Muscle layer of colon (tissue), 2 donors: ENCODE data around the gene TAB2.

ENCODE experiments used
- H3K27ac ChIP-seq: one replicate; pipeline ENCODE4 v1.7.0; 2013; ENCODE audit warnings: low read depth, mild to moderate bottlenecking, low read length, moderate library complexity
- H3K27me3 ChIP-seq, 2 donors: one replicate each; pipeline ENCODE4 v1.7.0; 2013; ENCODE audit warnings: low read length in 2 of 2, mild to moderate bottlenecking in 2 of 2; ENCODE audit not compliant: insufficient read depth in 2 of 2, control insufficient read depth in 1 of 2
- H3K36me3 ChIP-seq: one replicate; pipeline ENCODE4 v1.7.0; 2013; ENCODE audit warnings: mild to moderate bottlenecking, low read length; ENCODE audit not compliant: insufficient read depth
- H3K4me1 ChIP-seq: one replicate; pipeline ENCODE4 v1.7.0; 2013; ENCODE audit warnings: mild to moderate bottlenecking, low read length; ENCODE audit not compliant: insufficient read depth
- H3K4me3 ChIP-seq, 2 donors: one replicate each; pipeline ENCODE4 v1.7.0; 2013; ENCODE audit warnings: low read length in 2 of 2, low read depth in 1 of 2, mild to moderate bottlenecking in 1 of 2, moderate library complexity in 1 of 2
- H3K9ac ChIP-seq: one replicate; pipeline ENCODE4 v1.7.0; 2013; ENCODE audit warnings: low read length
- H3K9me3 ChIP-seq: one replicate; pipeline ENCODE4 v1.7.0; 2013; ENCODE audit warnings: mild to moderate bottlenecking, low read length
- donor health status: abdominal sarcoma.
- donor health status: Adenocarcinoma of cecum.

TAB2 gene, protein sequence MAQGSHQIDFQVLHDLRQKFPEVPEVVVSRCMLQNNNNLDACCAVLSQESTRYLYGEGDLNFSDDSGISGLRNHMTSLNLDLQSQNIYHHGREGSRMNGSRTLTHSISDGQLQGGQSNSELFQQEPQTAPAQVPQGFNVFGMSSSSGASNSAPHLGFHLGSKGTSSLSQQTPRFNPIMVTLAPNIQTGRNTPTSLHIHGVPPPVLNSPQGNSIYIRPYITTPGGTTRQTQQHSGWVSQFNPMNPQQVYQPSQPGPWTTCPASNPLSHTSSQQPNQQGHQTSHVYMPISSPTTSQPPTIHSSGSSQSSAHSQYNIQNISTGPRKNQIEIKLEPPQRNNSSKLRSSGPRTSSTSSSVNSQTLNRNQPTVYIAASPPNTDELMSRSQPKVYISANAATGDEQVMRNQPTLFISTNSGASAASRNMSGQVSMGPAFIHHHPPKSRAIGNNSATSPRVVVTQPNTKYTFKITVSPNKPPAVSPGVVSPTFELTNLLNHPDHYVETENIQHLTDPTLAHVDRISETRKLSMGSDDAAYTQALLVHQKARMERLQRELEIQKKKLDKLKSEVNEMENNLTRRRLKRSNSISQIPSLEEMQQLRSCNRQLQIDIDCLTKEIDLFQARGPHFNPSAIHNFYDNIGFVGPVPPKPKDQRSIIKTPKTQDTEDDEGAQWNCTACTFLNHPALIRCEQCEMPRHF

GRCh38 chr6:149317644-149318571, at the start of gene TAB2:
Gene TAB2, plus strand, starts transcription at chr6:149317712. Its CDS starts 52,286 bp downstream, at chr6:149369998.
- Histone ChIP-seq H3K4me1 (peaks cover 9% of the 10 kb centered on the region), H3K4me3 (peak within 1 kb of the TSS; percentile 72 to 92), H3K9me3 (no peaks in the 10 kb centered on the region), H3K36me3 (no peaks in the 10 kb centered on the region), H3K27me3 (no peaks in the 10 kb centered on the region), H3K27ac (peak within 1 kb of the TSS; percentile 95), H3K9ac (peak within 1 kb of the TSS; percentile 53)

DNA sequence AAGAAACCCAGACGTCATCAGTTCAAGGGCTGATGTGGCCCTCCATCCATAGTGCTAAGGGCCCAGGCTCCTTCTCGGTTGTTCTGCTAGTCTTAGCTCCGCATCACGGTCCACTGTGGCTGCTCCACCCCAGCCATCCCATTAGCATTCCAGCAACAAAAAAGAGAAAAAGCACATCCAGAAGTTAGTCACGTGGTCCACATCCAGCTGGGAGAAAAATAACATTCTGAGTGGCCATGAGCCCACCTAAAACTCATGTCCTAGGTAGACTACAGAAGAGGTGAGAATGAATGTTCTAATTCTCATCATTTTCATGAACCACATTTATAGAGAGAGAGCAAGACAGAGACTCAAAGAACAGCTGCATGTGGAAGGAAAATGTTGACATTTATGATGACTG, 49.4 kb upstream of the TAB2 start:
- Histone ChIP-seq H3K36me3 (no peaks in the 10 kb centered on the region), H3K9me3 (no peaks in the 10 kb centered on the region), H3K4me1 (no peaks in the 10 kb centered on the region), H3K27me3 (no peaks in the 10 kb centered on the region), H3K27ac (no peak overlapping the region), H3K4me3 (no peak overlapping the region), H3K9ac (no peak overlapping the region)

DNA sequence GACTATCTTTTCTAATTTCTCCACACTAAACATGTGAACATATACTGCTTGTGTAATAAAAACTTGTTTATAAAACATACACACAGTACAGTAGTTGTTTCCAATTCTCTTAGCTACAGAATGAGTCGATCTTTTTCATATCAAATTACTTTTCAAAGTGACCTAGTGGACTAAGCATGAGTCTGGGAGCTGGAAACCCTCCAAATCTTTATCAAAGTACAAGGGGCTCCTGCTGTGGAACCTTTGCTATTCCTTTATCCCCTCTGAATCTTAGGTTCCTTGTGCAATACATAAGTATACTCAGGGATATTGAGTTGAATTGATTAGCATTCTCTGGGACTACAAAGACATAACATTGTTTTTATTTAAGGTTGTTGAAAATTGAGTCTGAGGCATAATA, 48.7 kb upstream of the TAB2 start:
- no peak overlapping the region for H3K27ac ChIP-seq
- H3K9me3 ChIP-seq = no peaks in the 10 kb centered on the region
- no peaks in the 10 kb centered on the region for H3K36me3 ChIP-seq
- H3K4me1 ChIP-seq = no peaks in the 10 kb centered on the region
- H3K9ac ChIP-seq = no peak overlapping the region
- no peak overlapping the region for H3K4me3 ChIP-seq
- no peaks in the 10 kb centered on the region for H3K27me3 ChIP-seq

GRCh38 chr6:149270616-149271015, 46.9 kb upstream of the TAB2 start:
- Histone ChIP-seq H3K4me3 (no peak overlapping the region), H3K4me1 (no peaks in the 10 kb centered on the region), H3K9ac (no peak overlapping the region), H3K9me3 (no peaks in the 10 kb centered on the region), H3K27ac (no peak overlapping the region), H3K36me3 (no peaks in the 10 kb centered on the region), H3K27me3 (no peaks in the 10 kb centered on the region)

DNA sequence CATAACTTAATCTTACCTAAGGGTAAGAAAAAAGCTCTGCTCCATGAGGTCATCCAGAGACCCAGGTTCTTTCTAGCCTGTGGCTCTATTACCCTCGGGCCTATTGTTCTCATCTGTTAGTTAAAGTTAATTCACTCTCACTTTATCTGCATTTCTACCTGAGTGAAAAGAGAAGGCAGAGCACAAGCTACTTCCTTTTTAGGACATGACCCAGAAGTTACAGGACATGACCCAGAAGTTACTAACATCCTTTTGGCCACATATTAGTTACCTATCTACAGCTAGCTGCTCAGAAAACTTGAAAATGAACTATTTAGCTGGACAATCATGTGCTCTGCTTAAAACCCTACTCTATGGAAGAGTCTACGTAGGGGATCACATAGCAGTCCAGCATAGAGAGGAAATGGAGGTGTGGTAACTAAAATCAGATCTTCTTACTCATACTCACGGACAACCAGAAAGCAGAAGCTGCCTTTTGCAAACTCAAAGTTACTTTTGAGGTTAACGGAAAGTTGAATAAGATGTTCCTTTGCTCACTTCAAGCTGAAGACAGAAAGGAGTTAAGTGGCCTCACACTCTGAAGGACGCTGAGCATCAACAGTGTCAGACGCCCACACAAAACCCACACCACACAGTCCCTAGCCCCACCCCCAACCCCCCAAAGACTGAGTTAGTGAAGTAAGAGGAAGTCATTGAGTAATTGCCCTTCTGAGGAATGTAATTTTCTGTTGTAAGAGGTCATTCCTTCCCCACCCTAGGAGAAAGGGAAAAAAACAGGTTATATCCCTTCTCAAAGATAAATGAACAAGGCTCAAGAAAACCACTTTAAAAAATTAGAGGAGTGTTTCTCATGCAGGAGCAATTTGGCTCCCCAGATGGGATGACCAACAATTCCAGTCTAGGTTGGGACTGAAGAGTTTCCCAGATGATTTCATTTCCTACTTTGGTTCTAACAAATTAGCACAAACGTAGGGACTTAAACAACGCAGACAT, 45.9 kb upstream of the TAB2 start:
- Histone ChIP-seq H3K9me3 (no peaks in the 10 kb centered on the region), H3K9ac (no peak overlapping the region), H3K4me1 (no peaks in the 10 kb centered on the region), H3K27ac (no peak overlapping the region), H3K27me3 (no peaks in the 10 kb centered on the region), H3K4me3 (no peak overlapping the region), H3K36me3 (no peaks in the 10 kb centered on the region)

- Histone ChIP-seq H3K9me3 (no peaks in the 10 kb centered on the region), H3K27me3 (no peaks in the 10 kb centered on the region), H3K27ac (no peak overlapping the region), H3K4me1 (no peaks in the 10 kb centered on the region), H3K4me3 (no peak overlapping the region), H3K36me3 (no peaks in the 10 kb centered on the region), H3K9ac (no peak overlapping the region)
Measured at GRCh38 chr6:149273318-149273717, 44.2 kb upstream of the TAB2 start.

DNA sequence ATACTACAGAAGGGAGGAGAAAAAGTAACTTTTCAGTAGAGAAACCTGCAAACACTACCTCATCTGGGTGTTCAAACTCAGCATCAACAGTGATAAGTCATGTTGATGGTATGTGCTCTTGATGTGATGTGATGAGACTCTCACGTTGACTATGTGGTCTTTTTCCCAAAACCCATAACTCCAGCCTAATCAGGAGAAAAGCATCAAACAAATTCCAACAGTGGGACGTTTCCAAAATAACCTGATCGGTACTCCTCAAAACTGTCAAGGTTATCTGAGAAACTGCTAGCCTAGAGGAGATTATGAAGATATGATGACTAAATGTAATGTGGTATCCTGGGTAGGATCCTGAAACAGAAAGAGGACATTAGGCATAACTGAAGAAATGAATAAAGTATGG, 41.9 kb upstream of the TAB2 start:
- no peaks in the 10 kb centered on the region for H3K9me3 ChIP-seq
- no peak overlapping the region for H3K9ac ChIP-seq
- H3K27ac ChIP-seq = no peak overlapping the region
- no peak overlapping the region for H3K4me3 ChIP-seq
- H3K27me3 ChIP-seq = no peaks in the 10 kb centered on the region
- no peaks in the 10 kb centered on the region for H3K4me1 ChIP-seq
- no peaks in the 10 kb centered on the region for H3K36me3 ChIP-seq

- no peak overlapping the region for H3K27ac ChIP-seq
- no peaks in the 10 kb centered on the region for H3K4me1 ChIP-seq
- H3K9me3 ChIP-seq = no peaks in the 10 kb centered on the region
- no peak overlapping the region for H3K9ac ChIP-seq
- no peaks in the 10 kb centered on the region for H3K27me3 ChIP-seq
- no peak overlapping the region for H3K4me3 ChIP-seq
- no peaks in the 10 kb centered on the region for H3K36me3 ChIP-seq
Measured at GRCh38 chr6:149277621-149278020, 39.9 kb upstream of the TAB2 start.

DNA sequence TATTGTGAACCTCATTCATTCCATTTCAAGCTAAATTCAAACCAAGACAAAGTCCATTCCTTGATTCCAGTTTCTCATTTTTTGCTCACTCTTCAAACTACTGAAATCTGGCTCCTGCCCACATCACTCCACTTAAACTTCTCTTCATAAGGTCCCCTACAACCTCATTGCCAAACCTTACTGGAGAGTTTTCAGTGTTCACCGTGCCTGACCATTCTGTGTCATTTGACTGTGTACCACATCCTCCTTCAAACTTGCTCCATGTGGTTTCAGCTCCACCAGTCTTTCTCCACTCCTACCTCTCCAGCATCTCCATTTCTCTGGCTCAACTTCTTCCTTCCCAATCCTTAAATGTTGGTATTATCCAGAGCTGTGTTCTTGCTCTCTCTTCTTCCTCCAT, 38.5 kb upstream of the TAB2 start:
- Histone ChIP-seq H3K9ac (no peak overlapping the region), H3K9me3 (no peaks in the 10 kb centered on the region)

GRCh38 chr6:149284904-149285303, 32.6 kb upstream of the TAB2 start:
- H3K4me3 ChIP-seq = no peak overlapping the region
- H3K9ac ChIP-seq = no peak overlapping the region
- no peaks in the 10 kb centered on the region for H3K4me1 ChIP-seq
- no peaks in the 10 kb centered on the region for H3K36me3 ChIP-seq
- H3K27ac ChIP-seq = no peak overlapping the region
- no peaks in the 10 kb centered on the region for H3K9me3 ChIP-seq
- H3K27me3 ChIP-seq = no peaks in the 10 kb centered on the region

More for the DNA sequence above, 38.5 kb upstream of the TAB2 start:
- H3K4me1 ChIP-seq = no peaks in the 10 kb centered on the region
- no peaks in the 10 kb centered on the region for H3K36me3 ChIP-seq
- H3K27me3 ChIP-seq = no peaks in the 10 kb centered on the region
- no peak overlapping the region for H3K27ac ChIP-seq
- no peak overlapping the region for H3K4me3 ChIP-seq
